Measurements from ENCODE around the gene SLC39A7. TPM values are rescaled to one million over a fixed set of nuclear protein-coding genes. Genes with fewer than 3 reads are reported as not detected.

SLC39A7 gene
- total and polyA plus RNA-seq, 2 of the 13 experiments (the other 11 are each of a cell fraction or from before 2014, with no cell fraction given), result 142 to 229 TPM

DNA sequence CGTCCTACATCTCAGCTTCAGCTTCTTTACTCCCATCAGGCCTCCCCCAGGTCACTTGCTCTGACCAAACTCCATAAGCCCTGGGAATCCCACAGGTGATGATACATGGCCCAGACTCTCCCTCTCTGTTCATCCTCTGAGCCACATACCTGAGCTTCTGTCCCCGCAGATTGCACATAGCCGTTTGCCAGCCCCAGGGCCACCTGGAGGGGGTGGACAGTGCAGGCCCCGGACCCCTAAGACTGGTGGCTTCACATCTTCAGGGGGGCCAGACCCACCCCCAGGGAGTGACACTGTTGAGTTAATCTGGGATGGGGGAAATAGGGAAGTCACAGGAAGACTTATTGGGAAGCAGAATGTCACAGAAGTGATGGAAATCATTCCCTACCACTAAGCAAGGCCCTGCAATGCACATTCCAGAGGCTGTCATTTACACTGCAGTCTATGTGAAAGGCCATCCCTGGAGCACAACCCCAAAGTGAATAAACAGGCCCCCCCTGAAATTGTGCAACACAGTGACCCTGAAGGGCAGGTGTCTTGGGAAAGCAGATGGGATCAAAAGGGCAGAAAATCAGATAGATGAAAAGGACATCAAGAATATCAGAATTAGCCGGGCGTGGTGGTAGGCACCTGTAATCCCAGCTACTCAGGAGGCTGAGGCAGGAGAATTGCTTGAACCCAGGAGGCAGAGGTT is 2.4 kb upstream of the SLC39A7 start:
- TSS peak; percentile 26 for BruUV-seq (replicated peaks)
- FAIRE-seq (peak; percentile 54), DNase-seq (ENCODE audit: low spot score) (peak; percentile 94), ATAC-seq (peak; percentile 59)
- Histone ChIP-seq H3K9me3 (ENCODE audit: low read length) (no peaks in the 10 kb centered on the region), H4K20me1 (ENCODE audit: insufficient read depth, low read length) (peaks cover 19% of the 10 kb centered on the region), H2AFZ (ENCODE audit: low read length) (no peak overlapping the region), H3K36me3 (replicated peaks in 1 of 2; ENCODE audit: control insufficient read depth in 1 of 2, insufficient read depth in 2 of 2, low read length in 2 of 2) (peaks cover 27 to 49% of the 10 kb centered on the region in 2 experiments), H3K4me2 (ENCODE audit: low read depth, low read length) (peak overlapping the region; percentile 98), H3K27me3 (ENCODE audit: control insufficient read depth in 1 of 2, insufficient read depth in 2 of 2, low read length in 2 of 2) (peaks cover 0 to 4% of the 10 kb centered on the region in 2 experiments; a peak in 1 of 5 replicates), H3K4me3 (replicated peaks in 1 of 3; ENCODE audit: insufficient read depth in 1 of 3, low read depth in 2 of 3, low read length in 3 of 3) (peak overlapping the region; percentile 23 to 93 (median 87)), H3K9ac (ENCODE audit: insufficient read depth, low read depth, low read length) (peak overlapping the region; percentile 45), H3K79me2 (ENCODE audit: insufficient read depth, low read length) (peaks cover 32% of the 10 kb centered on the region), H3K4me1 (ENCODE audit: insufficient read depth, low read length) (peaks cover 48% of the 10 kb centered on the region), H3K27ac (ENCODE audit: extremely low read length, insufficient read depth, low read length) (peak overlapping the region; percentile 99)
- in situ Hi-C loops (cut with HindIII; ENCODE audit: extremely low pct_ligation_motif_present, low pct_unique_long_range_greater_than_20kb) (no loop called here), intact Hi-C loops (cut with micrococcal nuclease; ENCODE audit: unreplicated experiment) (loop anchor here (5.0 kb wide), 2 partner anchors 194 to 226 kb away; partner anchors contain the start of gene KIFC1)
- POLR2A ChIA-PET, result interaction anchor here (0.7 to 4.1 kb wide), 14 partner anchors 9 to 228 kb away, joined by 3 to 69 read pairs (median 10); partner anchors contain the start of genes B3GALT4, BRD2, RGL2 and RING1
- 9% methylated on average over 6 of the region's 6 CpGs for WGBS (ENCODE audit: low lambda C conversion rate)
- CTCF ChIA-PET (ENCODE audit: low intra/inter-chr PET ratio, low total read pairs), result interaction anchor here (0.6 to 1.7 kb wide), 2 partner anchors 15 to 37 kb away, joined by 3 to 11 read pairs; no protein-coding TSS in a partner anchor
- TF ChIP-seq THRA (CRISPR knock-in tag; IDR thresholded peaks at IDR 0.05; ENCODE audit: borderline replicate concordance) (peak; percentile 94), ZNF501 (CRISPR knock-in tag; IDR thresholded peaks at IDR 0.05) (0 out of 2 replicates have a peak, but pooled peaks have one; percentile 61), FLYWCH1 (CRISPR knock-in tag; IDR thresholded peaks at IDR 0.05) (no peak), ZNF878 (CRISPR knock-in tag; IDR thresholded peaks at IDR 0.05) (peak; percentile 89), SRF (IDR thresholded peaks at IDR 0.05; ENCODE audit: low read depth, low read length) (0 out of 2 replicates have a peak, but pooled peaks have one; percentile 30), MYC (CRISPR knock-in tag; IDR thresholded peaks at IDR 0.05; ENCODE audit: borderline replicate concordance) (peak; percentile 52; the same call in 1 of the 2 replicates), IKZF5 (CRISPR knock-in tag; IDR thresholded peaks at IDR 0.05) (peak; percentile 81; the same call in 1 of the 2 replicates), KDM5B (CRISPR knock-in tag; IDR thresholded peaks at IDR 0.05; ENCODE audit: borderline replicate concordance) (0 out of 2 replicates have a peak, but pooled peaks have one; percentile 28), TBX3 (IDR thresholded peaks at IDR 0.05; ENCODE audit: borderline replicate concordance) (peak; percentile 65; the same call in 1 of the 2 replicates), KLF16 (CRISPR knock-in tag; IDR thresholded peaks at IDR 0.05) (peak in 1 of 2 experiments; percentile 98; a peak in 2 of 4 replicates), SALL1 (CRISPR knock-in tag; IDR thresholded peaks at IDR 0.05) (peak; percentile 97), MED1 (CRISPR knock-in tag; IDR thresholded peaks at IDR 0.05) (peak; percentile 93), ZBTB7B (CRISPR knock-in tag; IDR thresholded peaks at IDR 0.05) (peak; percentile 93), ZFX (CRISPR knock-in tag; IDR thresholded peaks at IDR 0.05; ENCODE audit: low read depth) (peak; percentile 83), TEAD3 (CRISPR knock-in tag; optimal IDR thresholded peaks at IDR 0.05; ENCODE audit: borderline replicate concordance) (peak; percentile 98), SNAI1 (CRISPR knock-in tag; IDR thresholded peaks at IDR 0.05; ENCODE audit: borderline replicate concordance) (peak; percentile 97), ZNF780A (CRISPR knock-in tag; IDR thresholded peaks at IDR 0.05) (peak; percentile 71; the same call in 1 of the 2 replicates), NFKBIZ (CRISPR knock-in tag; IDR thresholded peaks at IDR 0.05) (peak; percentile 92; the same call in 1 of the 2 replicates)
- TF ChIP-seq, protein P1, sequence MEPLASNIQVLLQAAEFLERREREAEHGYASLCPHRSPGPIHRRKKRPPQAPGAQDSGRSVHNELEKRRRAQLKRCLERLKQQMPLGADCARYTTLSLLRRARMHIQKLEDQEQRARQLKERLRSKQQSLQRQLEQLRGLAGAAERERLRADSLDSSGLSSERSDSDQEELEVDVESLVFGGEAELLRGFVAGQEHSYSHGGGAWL (CRISPR knock-in tag; IDR thresholded peaks at IDR 0.05), result no peak
- TF ChIP-seq, protein P2, sequence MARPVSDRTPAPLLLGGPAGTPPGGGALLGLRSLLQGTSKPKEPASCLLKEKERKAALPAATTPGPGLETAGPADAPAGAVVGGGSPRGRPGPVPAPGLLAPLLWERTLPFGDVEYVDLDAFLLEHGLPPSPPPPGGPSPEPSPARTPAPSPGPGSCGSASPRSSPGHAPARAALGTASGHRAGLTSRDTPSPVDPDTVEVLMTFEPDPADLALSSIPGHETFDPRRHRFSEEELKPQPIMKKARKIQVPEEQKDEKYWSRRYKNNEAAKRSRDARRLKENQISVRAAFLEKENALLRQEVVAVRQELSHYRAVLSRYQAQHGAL (CRISPR knock-in tag; IDR thresholded peaks at IDR 0.05; ENCODE audit: not compliant biosample characterization), result no peak
